Tibial artery (tissue), 4 donors: Measurements from ENCODE around the gene GLI3.

Source experiments
- DNase-seq, 2 donors: peaks; one replicate each; pipeline ENCODE4 v3.0.0-alpha.2; 2019
- H3K27ac ChIP-seq, 2 donors: fragments of 200-600 bp; sonication (generic) in 1 of 2; 1 replicate in 1 of 2; 2 replicates in 1 of 2; pipeline ENCODE4 v1.5.1; 2018 to 2019; ENCODE audit warnings: mild to moderate bottlenecking in 1 of 2
- H3K27me3 ChIP-seq, 2 donors: fragments of 200-600 bp; sonication (generic) in 1 of 2; one replicate each; pipeline versions ENCODE4 v1.5.1 to v1.6.0; 2016 to 2019
- H3K36me3 ChIP-seq, 3 donors: fragments of 200-600 bp; sonication (generic) in 2 of 3; one replicate each; pipeline ENCODE4 v1.5.1; 2016 to 2019; ENCODE audit warnings: mild to moderate bottlenecking in 2 of 3
- H3K4me1 ChIP-seq, 4 donors: fragments of 200-600 bp; sonication (generic) in 2 of 4; 1 replicate in 3 of 4; 2 replicates in 1 of 4; pipeline ENCODE4 v1.5.1; 2016 to 2019
- H3K4me3 ChIP-seq, 2 donors: fragments of 200-600 bp; sonication (generic) in 1 of 2; 1 replicate in 1 of 2; 2 replicates in 1 of 2; pipeline ENCODE4 v1.5.1; 2018 to 2019; ENCODE audit warnings: mild to moderate bottlenecking in 2 of 2
- H3K9me3 ChIP-seq, 3 donors: fragments of 200-600 bp; sonication (generic) in 1 of 3; one replicate each; pipeline ENCODE4 v1.5.1; 2016 to 2019
- intact Hi-C: fragments of 100-400 bp; cut with DNase I; formaldehyde crosslinking; loops from one replicate; pipeline ENCODE4 v1.15.0; 2023; ENCODE audit warnings: low total_unique reads
- TF ChIP-seq, protein P1 (sequence below), 2 experiments: fragments of 200-600 bp in 1 of 2; fragments of 450-650 bp in 1 of 2; IDR thresholded peaks; one replicate each; pipeline ENCODE4 v1.5.1; 2017 to 2019; ENCODE audit warnings: antibody characterized with exemption in 2 of 2, mild to moderate bottlenecking in 1 of 2, moderate library complexity in 1 of 2

Gene GLI3

DNA sequence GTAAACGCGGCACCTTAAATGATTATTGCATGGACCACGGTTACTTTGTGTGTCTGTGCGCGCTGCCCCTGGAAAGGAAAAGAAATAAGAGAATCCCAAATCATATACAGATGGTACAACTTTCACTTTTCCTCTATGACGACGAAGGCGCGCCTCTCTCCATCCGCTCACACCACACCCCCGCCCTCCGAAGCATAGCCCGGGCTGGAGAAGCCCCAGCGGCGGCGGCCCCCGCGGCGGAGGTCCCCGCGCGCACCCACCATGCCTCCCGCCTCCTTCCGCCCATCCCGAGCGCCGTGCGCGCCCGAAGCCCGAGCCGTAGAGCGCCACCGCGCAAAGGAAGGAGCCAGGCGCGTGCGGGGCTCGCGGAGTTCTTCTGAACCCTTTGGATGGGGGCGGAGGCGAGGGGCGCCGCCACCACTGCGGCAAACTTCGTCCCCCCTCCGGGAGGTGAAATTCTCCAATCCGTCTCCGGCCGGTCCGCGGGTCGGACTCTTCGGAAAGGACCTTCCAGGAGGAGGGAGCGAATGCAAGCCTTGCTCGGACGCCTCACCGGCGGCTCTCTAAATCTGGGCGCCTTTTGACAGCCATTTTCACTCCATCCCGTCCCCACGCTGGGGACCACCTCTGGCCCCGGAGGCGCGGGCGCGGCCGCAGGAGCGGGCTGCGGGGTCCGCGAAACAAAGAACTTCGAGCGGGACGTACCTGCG is 588 bp downstream of the GLI3 start:
- DNase-seq, result peak; percentile 66 to 79
- Histone ChIP-seq H3K4me3 (peak overlapping the region; percentile 76 to 83), H3K9me3 (no peaks in the 10 kb centered on the region), H3K27ac (peak overlapping the region; percentile 77 to 96), H3K36me3 (no peaks in the 10 kb centered on the region), H3K27me3 (no peaks in the 10 kb centered on the region), H3K4me1 (peaks cover 0 to 39% (median 8%) of the 10 kb centered on the region in 4 donors)
- TF ChIP-seq, protein P1, sequence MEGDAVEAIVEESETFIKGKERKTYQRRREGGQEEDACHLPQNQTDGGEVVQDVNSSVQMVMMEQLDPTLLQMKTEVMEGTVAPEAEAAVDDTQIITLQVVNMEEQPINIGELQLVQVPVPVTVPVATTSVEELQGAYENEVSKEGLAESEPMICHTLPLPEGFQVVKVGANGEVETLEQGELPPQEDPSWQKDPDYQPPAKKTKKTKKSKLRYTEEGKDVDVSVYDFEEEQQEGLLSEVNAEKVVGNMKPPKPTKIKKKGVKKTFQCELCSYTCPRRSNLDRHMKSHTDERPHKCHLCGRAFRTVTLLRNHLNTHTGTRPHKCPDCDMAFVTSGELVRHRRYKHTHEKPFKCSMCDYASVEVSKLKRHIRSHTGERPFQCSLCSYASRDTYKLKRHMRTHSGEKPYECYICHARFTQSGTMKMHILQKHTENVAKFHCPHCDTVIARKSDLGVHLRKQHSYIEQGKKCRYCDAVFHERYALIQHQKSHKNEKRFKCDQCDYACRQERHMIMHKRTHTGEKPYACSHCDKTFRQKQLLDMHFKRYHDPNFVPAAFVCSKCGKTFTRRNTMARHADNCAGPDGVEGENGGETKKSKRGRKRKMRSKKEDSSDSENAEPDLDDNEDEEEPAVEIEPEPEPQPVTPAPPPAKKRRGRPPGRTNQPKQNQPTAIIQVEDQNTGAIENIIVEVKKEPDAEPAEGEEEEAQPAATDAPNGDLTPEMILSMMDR (IDR thresholded peaks at IDR 0.05), result no peak
- intact Hi-C loops, result no loop called here

DNA sequence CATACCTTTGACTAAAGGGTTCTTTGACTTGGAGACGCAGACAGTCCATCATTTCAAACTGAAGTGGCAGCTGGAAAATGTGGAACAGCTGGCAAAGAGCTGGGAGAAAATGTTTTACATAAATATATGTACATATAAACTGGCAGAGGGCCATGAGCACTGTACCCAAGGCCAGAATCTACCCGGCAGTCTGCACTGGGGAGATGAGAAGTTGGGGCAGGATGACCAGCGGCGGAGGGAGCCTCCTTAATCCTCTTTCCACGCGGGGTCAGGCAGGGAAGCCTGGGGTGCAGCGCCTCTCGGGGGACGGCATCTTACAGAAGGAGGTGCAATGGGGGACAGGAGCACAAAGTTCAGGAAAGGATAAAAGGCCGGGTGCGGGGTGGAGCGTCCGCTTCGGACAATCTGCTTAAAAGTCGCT is 1.3 kb downstream of the GLI3 start:
- H3K9me3 ChIP-seq, result no peaks in the 10 kb centered on the region
- TF ChIP-seq, protein P1 (IDR thresholded peaks at IDR 0.05), result no peak
- no peaks in the 10 kb centered on the region for H3K36me3 ChIP-seq
- no peak for DNase-seq
- H3K27me3 ChIP-seq, result no peaks in the 10 kb centered on the region
- intact Hi-C loops, result no loop called here
- peak overlapping the region; percentile 77 to 96 for H3K27ac ChIP-seq
- H3K4me3 ChIP-seq, result peak overlapping the region; percentile 76 to 83
- peaks cover 0 to 39% (median 8%) of the 10 kb centered on the region in 4 donors for H3K4me1 ChIP-seq

DNA sequence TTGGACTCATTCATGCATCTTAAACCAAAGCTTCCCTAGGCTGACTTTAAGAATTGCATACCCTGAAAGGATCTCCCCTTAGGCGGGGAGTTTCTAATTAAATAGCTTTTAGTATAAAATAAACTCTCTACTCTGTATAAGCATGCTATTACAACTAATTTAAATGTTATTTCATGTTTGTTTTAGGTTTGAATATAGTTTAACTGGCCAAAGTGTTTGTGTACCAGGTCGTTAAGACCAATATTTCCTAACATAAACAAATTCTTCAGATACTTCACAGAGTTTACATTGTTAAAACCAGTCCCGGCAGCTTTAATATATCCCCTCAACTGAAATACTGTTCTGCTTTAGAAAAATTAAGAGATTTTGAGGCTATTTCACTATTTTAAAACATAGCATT is 2.3 kb downstream of the GLI3 start:
- H3K4me3 ChIP-seq, result no peak overlapping the region
- no peaks in the 10 kb centered on the region for H3K9me3 ChIP-seq
- H3K27ac ChIP-seq, result no peak overlapping the region
- H3K36me3 ChIP-seq, result no peaks in the 10 kb centered on the region
- intact Hi-C loops, result no loop called here
- no peak for DNase-seq
- no peaks in the 10 kb centered on the region for H3K27me3 ChIP-seq
- peaks cover 0 to 39% (median 8%) of the 10 kb centered on the region in 4 donors for H3K4me1 ChIP-seq
- TF ChIP-seq, protein P1 (IDR thresholded peaks at IDR 0.05), result no peak

DNA sequence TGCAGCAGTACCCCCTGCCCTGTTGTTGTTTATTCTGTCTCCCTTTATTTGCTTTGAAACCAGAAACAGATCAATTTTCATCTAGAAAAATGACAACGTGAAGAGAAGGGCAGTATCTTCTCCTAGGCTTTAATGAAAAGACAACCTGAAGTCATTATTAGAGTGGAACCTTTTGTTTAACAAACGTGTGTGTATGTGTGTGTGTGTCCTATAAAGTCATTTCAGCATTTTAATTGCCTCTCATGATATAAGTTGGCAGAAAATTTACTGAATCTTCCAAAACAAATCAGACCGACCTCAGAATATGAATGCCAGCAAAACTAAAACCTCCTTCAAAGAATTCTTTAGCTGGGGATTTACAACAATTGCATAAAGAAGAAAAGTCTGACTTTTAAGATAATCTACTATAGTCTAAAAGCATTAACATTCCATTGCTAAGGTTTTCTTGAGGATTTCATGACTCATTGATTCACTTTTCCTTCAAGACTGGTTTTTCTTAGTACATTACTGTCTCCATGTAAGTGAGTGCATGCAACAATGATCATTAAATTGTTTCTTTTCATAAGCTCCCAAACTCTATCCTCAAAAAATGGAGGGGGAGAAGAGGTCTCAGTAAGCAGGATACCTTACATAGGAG is 3.2 kb downstream of the GLI3 start:
- TF ChIP-seq, protein P1 (IDR thresholded peaks at IDR 0.05), result no peak
- Histone ChIP-seq H3K27me3 (no peaks in the 10 kb centered on the region), H3K9me3 (no peaks in the 10 kb centered on the region), H3K36me3 (no peaks in the 10 kb centered on the region), H3K27ac (no peak overlapping the region), H3K4me1 (peaks cover 0 to 37% (median 8%) of the 10 kb centered on the region in 4 donors), H3K4me3 (no peak overlapping the region)
- DNase-seq, result no peak
- intact Hi-C loops, result no loop called here

DNA sequence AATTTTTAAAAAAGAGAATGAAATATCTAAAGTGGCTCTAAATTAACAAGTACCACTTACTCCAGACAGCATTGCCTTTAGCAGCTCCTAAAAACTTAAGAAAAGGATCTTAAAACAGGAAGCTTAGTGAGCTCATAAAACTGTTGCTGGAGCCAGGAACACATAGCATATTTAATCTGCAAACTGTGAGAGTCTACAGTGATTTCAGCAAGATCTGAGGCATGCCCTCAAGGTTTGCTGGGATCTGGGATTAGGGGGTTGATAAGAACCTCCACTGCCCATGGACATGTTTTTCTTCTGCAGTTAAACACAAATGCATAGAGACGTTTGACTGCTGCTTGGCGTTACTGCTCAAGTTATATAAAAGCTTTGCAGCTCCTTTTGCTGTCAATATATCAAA is 3.8 kb downstream of the GLI3 start:
- Histone ChIP-seq H3K36me3 (no peaks in the 10 kb centered on the region), H3K9me3 (no peaks in the 10 kb centered on the region), H3K27ac (no peak overlapping the region), H3K4me1 (peaks cover 0 to 37% (median 8%) of the 10 kb centered on the region in 4 donors), H3K4me3 (no peak overlapping the region), H3K27me3 (no peaks in the 10 kb centered on the region)
- TF ChIP-seq, protein P1 (IDR thresholded peaks at IDR 0.05), result no peak
- DNase-seq, result no peak
- intact Hi-C loops, result no loop called here
